ENCODE data around the gene REPS2. TPM values are rescaled to one million over a fixed set of nuclear protein-coding genes. Genes with fewer than 3 reads are reported as not detected.

Gene REPS2
- total RNA-seq, 1 experiment from 2014 or later, result 3.7 TPM

DNA sequence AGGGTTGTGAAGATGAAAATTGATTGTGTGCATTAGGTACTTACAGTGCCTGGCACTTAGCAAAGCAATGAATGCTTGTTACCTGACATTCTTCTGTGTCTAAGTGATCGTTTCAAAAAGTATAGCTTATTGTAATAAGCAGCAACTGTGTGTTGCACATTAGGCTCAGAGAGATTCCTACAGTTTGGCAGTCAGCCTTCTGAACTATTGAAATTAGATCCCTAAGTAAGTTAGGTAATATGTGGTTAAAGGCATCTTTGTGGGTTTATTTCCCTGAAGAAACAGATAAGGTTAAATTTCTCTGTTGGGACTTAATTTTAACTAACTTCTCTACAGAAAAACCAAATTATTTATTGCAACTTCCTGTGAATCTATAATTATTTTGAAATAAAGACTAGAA, 93.4 kb downstream of the REPS2 start:
- H2BK20ac ChIP-seq (ENCODE audit: low read depth, low read length, poor library complexity, severe bottlenecking), result no peak overlapping the region
- no peak overlapping the region for H3K4ac ChIP-seq (ENCODE audit: low read depth, low read length)
- H4K20me1 ChIP-seq (ENCODE audit: control insufficient read depth, insufficient read depth, insufficient read length), result no peaks in the 10 kb centered on the region
- no peak overlapping the region for H4K8ac ChIP-seq (replicated peaks; ENCODE audit: insufficient read length, low read depth, low read length)
- no peak overlapping the region for H4K91ac ChIP-seq (ENCODE audit: insufficient read length, low read depth, low read length)
- no peak overlapping the region for H2AK5ac ChIP-seq (ENCODE audit: insufficient read length, low read length)
- no peak overlapping the region for H3K27ac Mint-ChIP-seq
- no peaks in the 10 kb centered on the region for H3K79me1 ChIP-seq (ENCODE audit: insufficient read depth, low read depth, low read length, poor library complexity, severe bottlenecking)
- no peak overlapping the region for H4K5ac ChIP-seq (ENCODE audit: insufficient read length, low read depth, low read length)
- no peak overlapping the region for H3K56ac ChIP-seq (ENCODE audit: insufficient read length, low read depth, low read length)
- no peak overlapping the region for H3K18ac ChIP-seq (ENCODE audit: insufficient read length, low read depth, low read length)
- TF ChIP-seq, protein P1, sequence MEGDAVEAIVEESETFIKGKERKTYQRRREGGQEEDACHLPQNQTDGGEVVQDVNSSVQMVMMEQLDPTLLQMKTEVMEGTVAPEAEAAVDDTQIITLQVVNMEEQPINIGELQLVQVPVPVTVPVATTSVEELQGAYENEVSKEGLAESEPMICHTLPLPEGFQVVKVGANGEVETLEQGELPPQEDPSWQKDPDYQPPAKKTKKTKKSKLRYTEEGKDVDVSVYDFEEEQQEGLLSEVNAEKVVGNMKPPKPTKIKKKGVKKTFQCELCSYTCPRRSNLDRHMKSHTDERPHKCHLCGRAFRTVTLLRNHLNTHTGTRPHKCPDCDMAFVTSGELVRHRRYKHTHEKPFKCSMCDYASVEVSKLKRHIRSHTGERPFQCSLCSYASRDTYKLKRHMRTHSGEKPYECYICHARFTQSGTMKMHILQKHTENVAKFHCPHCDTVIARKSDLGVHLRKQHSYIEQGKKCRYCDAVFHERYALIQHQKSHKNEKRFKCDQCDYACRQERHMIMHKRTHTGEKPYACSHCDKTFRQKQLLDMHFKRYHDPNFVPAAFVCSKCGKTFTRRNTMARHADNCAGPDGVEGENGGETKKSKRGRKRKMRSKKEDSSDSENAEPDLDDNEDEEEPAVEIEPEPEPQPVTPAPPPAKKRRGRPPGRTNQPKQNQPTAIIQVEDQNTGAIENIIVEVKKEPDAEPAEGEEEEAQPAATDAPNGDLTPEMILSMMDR (conservative IDR thresholded peaks at IDR 0.05), result no peak
- no peaks in the 10 kb centered on the region for H3K4me1 ChIP-seq (ENCODE audit: insufficient read depth, low read length)
- no peak overlapping the region for H3K14ac ChIP-seq (ENCODE audit: insufficient read depth, low read length)
- H3K27me3 Mint-ChIP-seq (ENCODE audit: low read depth), result no peaks in the 10 kb centered on the region
- H2AFZ ChIP-seq (ENCODE audit: low read length), result no peak overlapping the region
- no peak overlapping the region for H3K27ac ChIP-seq (ENCODE audit: insufficient read length, low read depth, low read length)
- no peaks in the 10 kb centered on the region for H3K9me3 ChIP-seq (ENCODE audit: control insufficient read depth, low read depth, low read length)
- DNase-seq, result no peak
- H3K4me1 Mint-ChIP-seq, result peaks cover 0 to 4% of the 10 kb centered on the region in 2 experiments; a peak in 1 of 4 replicates
- H3K23ac ChIP-seq (ENCODE audit: insufficient read length, low read depth, low read length), result no peak overlapping the region
- no peak overlapping the region for H2BK5ac ChIP-seq (ENCODE audit: insufficient read length, low read length)
- no peaks in the 10 kb centered on the region for H3K9me3 Mint-ChIP-seq
- H3K23me2 ChIP-seq (ENCODE audit: insufficient read length, low read depth, low read length, poor library complexity, severe bottlenecking), result no peaks in the 10 kb centered on the region
- no peak overlapping the region for H2BK12ac ChIP-seq (ENCODE audit: insufficient read length, low read depth, low read length)
- no peak overlapping the region for H3K9ac ChIP-seq (ENCODE audit: extremely low read depth, insufficient read length, low read length)
- no peaks in the 10 kb centered on the region; a peak in 1 of 7 replicates for H3K36me3 Mint-ChIP-seq (ENCODE audit: insufficient read depth in 1 of 3, low read depth in 3 of 3)
- H3K79me2 ChIP-seq (ENCODE audit: insufficient read depth, low read length), result no peaks in the 10 kb centered on the region
- H3K27me3 ChIP-seq (ENCODE audit: insufficient read depth, low read length), result no peaks in the 10 kb centered on the region
- no peak overlapping the region for H3K4me3 Mint-ChIP-seq
- no peak overlapping the region for H3T11ph ChIP-seq (ENCODE audit: low read length)
- no CpG with 5 or more reads among the region's 1 CpG for WGBS (ENCODE audit: extremely low coverage, insufficient read length, low lambda C conversion rate)
- no peak overlapping the region for H3K4me2 ChIP-seq (ENCODE audit: insufficient read depth, insufficient read length, low read length)
- H2BK120ac ChIP-seq (ENCODE audit: low read depth, low read length, poor library complexity, severe bottlenecking), result no peak overlapping the region
- H2BK15ac ChIP-seq (ENCODE audit: low read depth, low read length), result no peak overlapping the region
